GM19452 (cell line): ENCODE results near the gene TNPO1.

Experiments used
- ATAC-seq: cut with Tn5 transposase; IDR thresholded peaks from one replicate; pipeline ENCODE4 v1.9.1; 2021; ENCODE audit not compliant: unreplicated experiment

The TNPO1 gene

GRCh38 chr5:72817671-72818266 is 1.3 kb downstream of the TNPO1 start:
- ATAC-seq = no peak

DNA sequence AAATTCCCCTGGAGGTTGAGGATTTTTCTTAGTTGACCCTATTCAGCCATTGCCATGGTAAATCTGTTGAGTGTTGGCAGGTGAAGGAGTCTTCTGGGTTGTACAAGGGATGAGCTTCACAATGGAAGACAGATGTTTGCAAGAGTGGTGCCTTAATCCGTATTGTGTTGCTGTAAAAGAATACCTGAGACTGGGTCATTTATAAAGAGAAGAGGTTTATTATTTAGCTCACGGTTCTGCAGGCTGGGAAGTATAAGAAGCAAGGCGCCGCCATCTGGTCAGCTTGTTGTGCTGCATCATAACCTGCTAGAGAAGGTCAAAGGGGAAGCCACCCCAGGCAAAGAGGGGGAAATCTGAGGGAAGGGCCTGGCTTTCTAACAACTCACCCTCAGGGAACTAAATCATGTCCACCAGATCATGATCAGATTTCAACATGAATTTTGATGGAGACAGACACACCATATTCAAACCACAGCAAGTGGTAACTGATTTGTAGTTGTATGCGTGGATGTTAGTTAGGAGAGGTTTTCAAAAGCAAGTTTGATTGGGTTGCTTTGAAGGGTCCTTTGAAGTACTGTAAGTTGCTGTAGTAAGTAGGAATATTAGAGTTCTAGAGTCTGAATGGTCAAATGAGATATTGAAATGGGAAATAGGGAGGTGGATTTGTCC is 2.5 kb downstream of the TNPO1 start:
- no peak for ATAC-seq

- no peak for ATAC-seq
Measured at GRCh38 chr5:72821776-72822175, 5.3 kb downstream of the TNPO1 start.

GRCh38 chr5:72822944-72823343 is 6.5 kb downstream of the TNPO1 start:
- ATAC-seq = no peak

DNA sequence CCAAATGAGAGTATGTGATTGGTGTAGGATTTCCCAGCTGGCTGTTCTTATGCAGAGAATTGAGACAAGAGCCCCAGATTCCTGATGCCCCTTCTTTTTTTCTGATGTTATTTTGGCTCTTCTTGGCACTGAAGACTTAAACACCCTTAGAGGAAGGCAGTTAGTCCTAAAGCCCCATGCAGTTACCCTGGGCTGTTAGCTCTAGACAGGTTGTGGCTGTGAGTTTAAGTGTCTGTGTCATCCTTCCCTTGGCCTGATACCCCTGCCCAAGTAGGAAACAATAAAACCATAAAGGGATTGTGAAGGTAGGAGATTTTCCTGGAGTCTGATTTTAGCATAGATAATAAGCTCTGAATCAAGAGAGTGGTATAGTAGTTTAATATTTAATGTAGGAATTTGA is 13.2 kb downstream of the TNPO1 start:
- ATAC-seq = no peak

DNA sequence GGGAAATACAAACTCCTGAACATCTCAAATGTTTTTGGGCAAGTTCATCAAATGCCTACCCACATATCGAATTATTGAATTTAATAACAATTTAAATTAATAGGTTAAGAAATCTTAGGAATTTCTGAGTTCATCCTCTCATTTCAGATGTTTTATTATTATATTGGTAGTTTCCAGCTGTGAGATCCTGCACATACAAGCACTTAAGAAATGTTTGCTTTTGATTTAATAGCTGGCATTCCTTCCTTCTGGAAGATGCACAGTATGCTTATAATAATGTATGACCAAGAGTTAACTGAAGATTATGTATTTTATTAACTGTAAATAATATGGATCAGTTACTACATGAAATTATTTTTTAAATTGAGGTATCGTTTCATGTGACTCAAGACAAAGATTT is 13.9 kb downstream of the TNPO1 start:
- ATAC-seq = no peak

DNA sequence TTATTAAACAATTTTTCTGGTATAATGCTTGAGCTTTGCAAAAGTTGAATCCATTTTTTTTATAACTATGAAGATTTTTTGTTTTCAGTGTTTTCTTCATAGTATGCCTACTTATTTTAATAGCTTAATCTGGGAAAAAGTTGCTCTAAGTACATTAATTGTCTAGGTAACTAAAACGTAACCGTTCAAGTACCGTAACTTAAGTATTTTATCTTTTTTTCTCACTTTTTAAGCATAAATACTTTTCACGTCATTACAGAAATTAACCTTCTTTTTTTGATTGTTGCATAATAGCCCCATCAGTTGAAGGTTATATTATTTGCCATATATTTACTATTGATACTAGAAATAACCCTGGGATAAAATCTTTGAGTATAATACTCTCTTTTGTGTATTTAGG is 15.2 kb downstream of the TNPO1 start:
- no peak for ATAC-seq

DNA sequence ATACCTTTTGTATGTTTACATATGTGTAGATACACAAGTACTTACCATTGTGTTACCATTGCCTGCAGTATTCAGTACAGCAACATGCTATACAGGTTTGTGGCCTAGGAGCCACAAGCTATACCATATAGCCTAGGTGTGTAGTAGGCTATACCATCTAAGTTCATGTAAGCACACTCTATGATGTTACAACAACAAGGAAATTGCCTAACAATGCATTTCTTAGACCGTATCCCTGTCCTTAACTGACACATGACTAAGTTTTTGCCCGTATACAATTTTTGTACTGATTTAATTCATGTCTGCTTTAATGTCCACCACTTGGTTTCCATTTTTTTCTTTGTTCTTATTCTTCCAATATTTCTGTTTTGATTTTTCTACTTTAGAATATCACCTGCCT is 18.5 kb downstream of the TNPO1 start:
- ATAC-seq = no peak

- no peak for ATAC-seq
Measured at GRCh38 chr5:72835633-72836032, 19.2 kb downstream of the TNPO1 start.

DNA sequence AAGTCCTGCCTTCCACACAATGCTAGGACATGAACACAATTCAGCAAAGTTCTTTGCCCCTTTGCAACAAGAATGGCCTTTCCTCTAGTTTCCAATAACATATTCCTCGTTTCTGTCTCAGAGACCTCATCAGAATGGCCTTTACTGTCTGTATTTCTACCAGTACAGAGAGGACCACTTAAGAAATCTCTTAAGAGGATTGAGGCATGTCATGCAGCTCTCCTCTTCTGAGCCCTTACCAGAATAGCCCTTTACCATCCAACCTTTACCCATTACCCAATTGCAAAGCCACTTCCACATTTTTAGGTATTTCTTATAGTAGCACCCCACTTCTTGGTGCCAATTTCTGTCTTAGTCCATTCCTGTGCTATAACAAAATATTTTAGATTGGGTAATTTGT is 20.3 kb downstream of the TNPO1 start:
- no peak for ATAC-seq

GRCh38 chr5:72837524-72838096 is 21.1 kb downstream of the TNPO1 start:
- ATAC-seq = no peak

GRCh38 chr5:72840041-72840440 is 23.6 kb downstream of the TNPO1 start:
- no peak for ATAC-seq

- no peak for ATAC-seq
Measured at GRCh38 chr5:72841756-72842535, 25.5 kb downstream of the TNPO1 start.

DNA sequence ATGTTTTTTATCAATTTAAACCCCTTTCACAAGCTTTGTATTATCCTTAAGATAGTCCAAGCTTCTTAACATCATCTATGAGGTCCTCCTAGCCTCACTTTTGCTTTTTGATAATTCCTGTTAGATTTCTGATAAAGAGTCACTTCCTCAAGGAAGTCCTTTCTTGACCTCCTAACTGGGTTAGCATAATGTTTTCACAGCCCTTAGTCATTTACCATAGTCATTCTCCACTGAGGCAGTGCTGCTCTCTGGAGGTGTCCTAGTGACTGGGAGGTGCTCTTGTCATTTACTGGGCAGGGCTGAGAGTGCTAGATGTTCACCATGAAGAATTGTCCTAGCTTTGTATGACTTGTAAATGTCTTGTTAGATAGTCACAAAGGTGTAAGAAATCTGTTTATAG is 26.4 kb downstream of the TNPO1 start:
- ATAC-seq = no peak

DNA sequence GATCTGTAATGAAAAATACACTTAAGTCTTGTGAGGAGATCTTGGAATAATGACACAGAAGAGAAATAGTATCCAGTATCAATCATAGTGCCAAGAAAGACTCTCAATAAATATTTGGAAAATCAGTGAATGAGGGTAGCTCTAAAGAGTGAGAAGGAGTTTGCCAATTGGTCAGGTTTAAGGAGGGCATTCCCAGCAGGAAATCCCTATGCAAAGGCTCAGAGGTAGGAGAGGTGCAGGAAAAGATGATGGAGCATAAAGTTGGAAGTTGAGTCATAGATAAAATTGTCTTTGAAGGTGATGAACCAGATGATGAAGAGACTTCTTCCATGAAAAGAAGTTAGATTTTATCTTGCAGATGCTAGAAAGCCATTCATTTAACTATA is 27.8 kb downstream of the TNPO1 start:
- no peak for ATAC-seq

GRCh38 chr5:72845889-72846288 is 29.4 kb downstream of the TNPO1 start:
- no peak for ATAC-seq

DNA sequence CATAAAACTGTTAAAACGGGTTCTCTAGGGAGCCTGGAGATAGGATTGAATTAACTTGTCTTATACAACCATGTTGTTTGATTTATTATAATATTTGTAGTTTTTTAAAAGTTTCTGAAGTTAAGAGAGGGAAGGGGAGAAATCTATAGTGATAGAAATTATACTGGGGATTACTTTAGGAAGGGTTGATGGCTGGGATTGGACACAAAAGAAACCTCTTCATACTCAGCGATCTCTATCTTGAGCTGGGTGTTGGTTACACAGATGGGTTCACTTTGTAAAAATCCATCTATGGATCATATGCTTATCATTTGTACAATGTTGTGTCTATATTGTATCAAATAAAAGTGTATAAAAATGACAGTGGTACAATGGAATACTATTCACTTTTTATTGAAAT is 30.0 kb downstream of the TNPO1 start:
- no peak for ATAC-seq

- ATAC-seq = no peak
Measured at GRCh38 chr5:72847439-72847838, 31.0 kb downstream of the TNPO1 start.

- ATAC-seq = peak; percentile 71
Measured at GRCh38 chr5:72847989-72848473, 31.6 kb downstream of the TNPO1 start.

GRCh38 chr5:72848474-72849428 is 32.3 kb downstream of the TNPO1 start:
- peak; percentile 52 for ATAC-seq

GRCh38 chr5:72849546-72849945 is 33.1 kb downstream of the TNPO1 start:
- ATAC-seq = no peak
